ENCODE results near the gene FLRT3.

FLRT3 gene

DNA sequence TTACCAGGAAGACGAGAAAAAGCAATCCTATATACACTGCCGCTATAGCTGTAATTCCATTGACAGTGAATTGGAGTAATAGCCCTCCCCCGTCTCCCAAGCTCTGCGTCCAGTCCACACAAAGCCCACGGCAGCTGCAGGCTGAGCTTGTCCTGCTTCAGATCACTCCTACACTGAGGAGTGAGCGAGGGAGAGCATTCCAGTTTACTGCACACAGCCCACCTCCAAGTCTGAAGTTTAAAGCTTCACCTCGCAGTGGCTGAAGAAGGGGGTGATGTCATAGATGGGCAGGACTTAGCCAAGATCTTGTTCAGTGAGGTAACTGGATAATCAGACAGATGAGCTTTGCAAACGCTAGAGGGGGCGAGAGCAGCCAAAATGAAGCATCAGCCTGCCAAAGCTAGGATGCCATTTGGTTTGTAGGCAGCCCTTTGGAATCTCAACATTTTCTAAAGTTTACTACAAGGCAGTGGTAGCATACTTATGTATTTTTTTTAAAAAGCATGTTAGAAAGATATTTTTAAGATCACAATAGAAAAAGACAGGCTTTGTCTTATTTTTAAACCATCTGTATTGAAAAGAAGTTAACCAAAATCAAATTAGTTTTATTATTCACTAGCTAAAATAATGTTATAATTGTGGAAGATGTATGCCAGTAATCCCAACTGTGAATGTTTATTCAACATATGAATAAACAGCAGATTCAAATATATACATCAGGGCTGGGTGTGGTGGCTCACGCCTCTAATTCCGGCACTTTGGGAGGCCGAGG lies at the start of gene FLRT3:
Gene FLRT3 (minus strand): TSS at position 213 of the 772 bp plus-strand sequence. CDS start 10,106 bp downstream, outside the sequence.
- DNase-seq (ENCODE audit: low read depth), result peak; percentile 82

DNA sequence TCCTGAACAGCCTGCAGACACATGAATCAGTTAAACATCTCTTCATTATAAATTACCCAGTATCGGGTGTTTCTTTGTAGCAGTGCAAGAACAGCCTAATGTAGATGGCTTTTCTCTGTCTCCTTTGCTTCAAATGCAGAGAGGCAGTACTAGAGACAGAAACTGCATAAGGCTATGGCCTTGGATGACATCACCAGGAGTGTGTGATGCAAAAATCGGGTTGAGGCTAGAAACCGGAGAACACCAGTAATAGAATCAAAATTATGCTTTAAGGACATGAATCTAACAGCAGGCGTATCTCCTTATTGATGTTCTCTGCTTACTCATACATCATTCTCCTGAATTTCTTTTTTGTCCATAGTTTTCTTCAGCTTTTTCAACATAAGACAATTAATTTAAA lies 49.3 kb upstream of the FLRT3 start:
- no peak for DNase-seq (ENCODE audit: low read depth)

DNA sequence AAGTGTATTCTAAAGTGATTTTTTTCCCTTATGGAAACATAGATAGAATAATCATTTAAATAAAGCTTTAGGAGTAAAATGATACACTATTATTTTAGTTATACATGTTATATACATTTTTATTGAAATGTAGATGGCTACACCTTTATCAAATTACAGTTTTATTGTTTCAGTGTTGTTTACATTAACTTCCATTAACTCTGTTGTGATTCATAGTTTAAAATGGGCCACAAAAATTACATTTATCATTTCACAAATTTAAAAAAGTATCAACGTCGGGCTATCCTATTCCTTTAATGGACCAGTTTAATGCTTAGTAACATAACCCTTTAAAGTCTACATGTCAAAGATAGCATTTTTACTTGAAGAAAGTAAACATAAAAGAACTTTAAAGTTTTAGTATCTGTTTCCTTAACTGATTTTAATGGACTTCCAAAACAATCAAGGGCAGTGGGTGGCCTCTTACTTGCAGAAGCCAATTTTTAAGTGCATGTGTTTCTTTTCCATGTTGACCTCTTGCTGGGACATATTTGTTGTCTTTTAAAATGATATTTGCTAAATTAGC lies 47.8 kb upstream of the FLRT3 start:
- DNase-seq (ENCODE audit: low read depth), result no peak

DNA sequence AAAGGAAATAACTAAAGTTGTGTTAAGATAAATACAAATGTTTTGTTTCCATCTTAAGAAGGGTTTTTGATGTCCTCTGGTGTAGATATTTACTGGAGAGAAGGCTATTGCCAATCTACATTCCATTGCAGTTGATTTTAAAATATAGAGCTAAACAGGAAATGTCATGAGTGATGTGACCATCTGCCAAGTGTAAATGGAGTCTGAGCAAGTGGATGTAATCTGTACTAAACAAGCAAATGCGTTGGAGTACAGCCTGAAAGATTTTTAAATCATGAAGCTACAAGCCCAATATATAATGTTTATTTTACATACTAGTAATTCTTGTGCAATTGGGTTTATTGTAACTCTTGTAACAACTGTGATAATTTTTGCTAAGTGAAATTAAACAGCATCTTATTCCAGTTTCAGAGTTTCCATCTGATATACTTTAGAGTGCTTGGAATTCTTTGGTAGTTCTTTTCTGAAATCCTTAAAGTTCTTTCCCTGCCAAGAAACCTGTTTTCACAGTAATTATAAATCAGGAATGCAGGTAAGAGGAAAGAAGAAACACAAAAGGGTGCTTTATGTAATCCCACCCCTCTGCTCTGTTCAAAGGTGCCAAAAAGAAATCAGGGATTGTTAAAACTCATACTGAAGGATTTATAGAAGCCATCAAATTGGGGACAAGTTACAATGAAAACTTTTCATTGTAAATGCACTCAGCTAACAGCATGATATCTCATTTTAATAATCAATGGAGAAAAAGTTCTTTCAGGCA lies 47.2 kb upstream of the FLRT3 start:
- DNase-seq (ENCODE audit: low read depth), result no peak

DNA sequence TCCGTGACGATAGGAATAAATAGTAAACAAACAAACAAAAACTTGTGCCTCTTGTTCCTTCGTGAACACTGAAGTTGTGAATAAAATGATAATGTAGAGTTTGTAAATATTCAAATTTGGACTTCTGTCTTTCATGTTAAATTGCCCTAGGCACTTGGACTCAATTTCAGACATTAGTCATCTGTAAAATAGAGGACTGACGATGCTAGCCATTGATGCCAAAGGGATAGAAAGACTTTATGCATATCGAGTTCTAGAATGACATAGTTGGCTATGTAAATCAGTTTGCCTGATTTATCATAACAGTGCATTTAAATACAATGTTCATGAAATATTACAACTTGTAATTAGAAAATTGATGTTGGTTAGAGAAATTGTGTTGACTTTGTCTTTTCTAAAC lies 45.9 kb upstream of the FLRT3 start:
- no peak for DNase-seq (ENCODE audit: low read depth)

DNA sequence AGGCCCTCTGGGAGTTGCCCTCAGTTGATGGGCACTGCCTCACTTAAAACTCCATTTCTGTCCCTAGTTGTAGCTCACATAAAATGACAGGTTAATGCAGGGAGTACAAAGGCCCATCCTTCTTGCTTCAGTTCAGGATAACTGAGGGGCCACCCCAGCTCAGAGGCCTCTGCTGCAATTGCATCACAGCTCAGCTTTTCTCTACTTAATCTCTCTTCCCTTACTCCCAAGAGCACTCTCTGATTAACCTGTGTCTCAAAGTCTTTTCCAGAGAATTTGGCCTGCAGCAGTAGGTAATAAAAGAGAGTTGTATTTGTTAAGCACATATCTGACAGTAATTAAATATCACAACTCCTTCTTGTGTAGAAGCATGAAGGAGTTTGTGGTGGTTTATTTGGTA lies 40.9 kb upstream of the FLRT3 start:
- DNase-seq (ENCODE audit: low read depth), result no peak

DNA sequence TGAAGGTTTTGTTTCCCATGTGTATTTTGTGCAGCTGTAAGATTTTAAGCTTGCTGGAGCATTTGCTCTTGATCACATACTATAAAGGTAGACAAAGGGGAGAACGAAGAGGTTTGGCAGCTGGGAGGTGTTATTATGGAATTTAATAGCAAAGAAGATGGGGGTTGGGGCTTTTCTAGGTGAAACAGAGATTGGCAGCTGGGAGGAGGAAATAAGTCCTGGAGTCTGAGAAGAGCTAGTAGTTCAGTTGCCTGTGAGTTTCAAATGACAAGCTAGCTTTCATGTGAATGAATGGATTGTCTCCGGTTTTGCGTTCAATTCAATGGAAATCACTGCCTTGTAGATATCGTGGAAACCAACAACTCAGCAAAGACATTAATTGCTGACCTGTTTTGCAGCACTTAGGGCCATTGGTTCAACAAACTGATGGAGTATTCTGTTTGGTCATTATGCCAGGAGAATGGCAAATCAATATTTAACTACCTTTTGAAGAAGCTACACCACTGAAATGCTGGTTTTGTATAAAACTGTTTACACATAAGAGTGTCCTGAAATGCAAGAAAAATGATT lies 38.1 kb upstream of the FLRT3 start:
- DNase-seq (ENCODE audit: low read depth), result no peak

DNA sequence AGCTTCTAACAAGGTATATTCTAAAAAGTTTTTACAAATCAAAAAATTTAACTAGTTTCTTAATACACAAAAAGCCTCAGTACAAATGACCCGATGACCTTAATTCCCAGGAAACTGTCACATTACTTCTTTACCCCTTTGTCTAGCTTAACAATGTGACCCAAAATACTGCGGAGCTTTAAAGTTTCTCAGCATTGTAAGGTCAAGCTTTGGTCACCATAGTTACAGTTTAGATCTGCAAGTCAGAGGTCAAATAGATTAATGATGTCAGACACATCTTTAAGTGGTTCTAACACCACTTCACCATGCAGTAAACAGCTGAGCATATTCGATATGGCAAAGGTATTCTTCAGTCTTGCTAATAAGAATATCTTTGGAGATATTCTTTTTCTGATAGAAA lies 36.8 kb upstream of the FLRT3 start:
- no peak for DNase-seq (ENCODE audit: low read depth)

DNA sequence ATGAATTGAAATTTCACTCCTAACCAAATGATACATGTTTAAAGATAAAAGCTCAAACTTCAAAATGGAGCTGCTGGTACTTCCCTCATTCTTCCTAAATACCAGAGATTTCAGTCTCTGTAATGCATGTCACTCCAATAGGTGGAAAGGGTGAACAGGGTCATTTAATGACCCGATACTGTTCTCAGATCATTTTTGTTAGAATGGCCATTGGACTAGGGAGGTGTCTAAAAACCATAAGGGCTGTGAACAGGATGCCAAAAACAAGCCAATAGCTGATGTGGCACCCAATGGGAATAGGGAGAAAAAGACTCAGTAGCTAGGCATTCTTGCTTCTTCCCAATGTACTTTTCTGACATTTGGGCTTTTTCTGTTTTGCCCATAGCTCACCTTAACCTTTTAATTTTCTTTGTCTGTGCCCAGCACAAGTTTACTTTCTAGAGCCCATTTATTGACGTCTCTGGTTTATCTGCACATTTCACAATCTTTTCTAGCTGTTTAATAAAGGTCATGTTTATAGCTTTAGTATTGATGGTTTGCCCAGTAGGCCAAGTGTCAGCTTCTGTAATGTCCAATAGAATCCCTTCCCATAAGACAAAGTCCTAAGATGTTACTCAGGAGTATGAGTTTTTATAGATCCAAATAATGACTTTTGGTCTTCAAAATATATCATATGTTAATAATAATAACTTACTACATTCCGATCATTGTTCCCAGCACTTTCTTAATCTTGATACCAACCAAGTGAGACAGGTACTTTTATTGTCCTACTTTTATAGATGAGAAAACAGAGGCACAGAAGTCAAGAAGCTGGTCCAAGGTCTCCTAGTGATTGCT lies 24.3 kb upstream of the FLRT3 start:
- no peak for DNase-seq (ENCODE audit: low read depth)

DNA sequence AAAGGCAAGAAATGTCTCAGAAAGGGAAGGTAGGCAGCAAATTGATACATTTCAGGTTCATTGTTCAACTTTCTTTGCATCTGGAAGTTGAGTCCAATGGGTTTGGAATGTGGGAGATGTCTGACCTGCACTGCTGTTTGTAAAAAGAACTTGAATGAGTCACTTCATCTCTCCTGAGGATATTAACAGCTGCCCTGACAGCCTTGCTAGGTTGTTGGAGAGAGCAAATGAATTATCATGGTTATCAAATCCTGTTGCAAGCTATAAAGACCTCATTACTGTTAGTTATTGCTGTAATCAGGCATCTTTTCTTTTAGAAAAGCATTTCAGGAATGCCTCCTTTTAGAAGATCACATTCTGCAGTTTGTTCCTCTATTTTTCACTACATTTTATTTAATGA lies 23.0 kb upstream of the FLRT3 start:
- DNase-seq (ENCODE audit: low read depth), result no peak

DNA sequence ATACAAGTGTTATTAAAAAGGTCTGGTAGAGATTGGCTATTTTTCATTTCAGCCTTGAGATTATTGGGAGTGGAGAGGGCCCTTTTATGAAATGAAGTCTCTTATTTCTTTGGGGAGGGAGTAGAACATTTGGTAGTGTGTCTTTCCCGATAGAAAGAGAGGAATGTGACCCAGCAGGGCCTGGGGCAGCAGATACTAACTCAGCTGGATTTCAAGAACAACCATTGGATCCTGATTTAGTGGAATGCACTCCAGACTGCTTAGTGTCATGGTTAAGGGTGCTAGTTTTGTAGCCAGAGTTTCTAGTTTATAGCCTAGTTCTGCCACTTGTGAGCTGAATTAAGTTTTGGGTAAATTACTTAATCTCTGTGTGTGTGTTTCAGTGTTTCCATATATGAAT lies 18.4 kb upstream of the FLRT3 start:
- no peak for DNase-seq (ENCODE audit: low read depth)

DNA sequence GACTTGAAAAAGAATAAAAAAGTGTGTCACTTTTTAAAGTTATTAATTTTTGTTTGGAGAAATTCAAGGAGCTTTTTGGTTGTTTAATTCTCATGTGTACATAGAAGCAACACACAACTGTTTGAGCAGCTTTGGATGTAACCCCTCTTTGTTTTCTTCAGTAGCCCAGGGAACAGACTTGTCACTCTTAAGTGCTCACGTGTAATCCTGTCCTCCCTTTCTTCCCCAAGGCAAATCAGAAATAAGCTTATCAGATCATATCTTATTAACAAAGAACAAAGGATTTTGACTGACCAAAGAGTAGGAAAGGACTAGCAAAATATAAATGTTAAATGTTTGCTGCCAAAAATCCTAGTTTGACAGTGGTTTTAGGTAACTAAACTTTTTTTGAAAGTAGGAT lies 7.3 kb upstream of the FLRT3 start:
- DNase-seq (ENCODE audit: low read depth), result no peak

DNA sequence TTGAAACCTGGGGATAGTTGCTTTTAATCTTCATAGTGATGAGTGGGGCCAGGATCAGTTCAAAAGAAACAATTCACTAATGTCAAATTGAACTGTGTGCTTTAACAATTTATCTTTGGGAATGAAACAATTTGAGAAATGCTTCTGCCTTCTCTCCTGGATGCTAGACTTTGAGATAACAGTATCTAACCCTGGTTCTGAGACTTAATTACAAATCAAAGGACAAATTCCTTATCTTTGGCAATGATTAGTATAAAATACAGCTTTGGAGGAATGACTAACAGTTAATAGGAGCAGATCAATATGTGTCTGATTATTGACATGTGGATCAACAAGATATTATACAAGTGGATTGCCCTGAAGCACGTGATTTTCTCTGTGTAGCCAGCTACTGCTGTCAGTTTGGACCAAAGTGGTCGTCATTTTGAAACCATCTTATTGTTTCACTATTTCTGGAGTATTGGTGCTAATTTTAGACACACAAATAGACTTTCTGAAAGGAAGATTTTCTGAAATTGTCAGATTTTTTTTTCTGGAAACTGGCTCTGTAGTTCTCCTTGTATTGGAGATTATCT lies 6.2 kb upstream of the FLRT3 start:
- no peak for DNase-seq (ENCODE audit: low read depth)

DNA sequence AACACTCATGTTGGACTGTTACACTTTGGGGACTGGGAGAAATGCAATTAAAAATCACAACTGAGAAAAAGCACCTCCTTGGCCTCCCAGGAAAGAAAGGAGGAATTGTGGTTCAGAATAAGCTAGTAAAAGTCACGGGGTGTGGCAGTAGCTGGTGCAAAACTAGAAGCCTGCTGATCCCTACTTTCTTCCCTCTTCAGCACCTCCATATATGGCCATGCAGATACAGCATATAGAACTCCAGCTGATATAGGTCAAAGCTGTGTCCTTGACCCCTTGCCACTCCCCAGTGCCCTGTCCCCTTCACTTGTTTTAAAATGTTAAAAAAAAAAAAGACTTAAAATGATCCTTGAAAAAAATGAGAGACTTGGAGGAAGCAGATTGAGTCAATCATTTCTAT lies 5.5 kb upstream of the FLRT3 start:
- DNase-seq (ENCODE audit: low read depth), result no peak

DNA sequence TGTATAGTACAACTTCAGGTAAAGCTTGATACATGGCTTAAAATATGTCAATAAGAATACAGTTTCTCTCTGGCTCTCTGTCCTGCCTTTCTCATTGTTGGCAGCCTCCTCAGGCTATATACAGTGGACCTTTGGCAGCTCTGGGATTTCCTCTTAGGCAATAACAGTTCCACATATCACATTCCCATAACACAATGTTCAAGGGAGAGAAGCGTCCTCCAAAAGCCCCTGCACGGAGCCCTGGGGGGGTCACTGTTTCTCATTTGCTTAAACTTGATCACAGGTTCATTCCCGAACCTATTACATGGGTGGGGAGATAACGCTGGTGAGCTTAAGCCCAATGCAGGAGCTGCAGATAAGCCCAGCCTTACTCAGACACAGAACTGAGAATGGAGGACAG lies 4.4 kb upstream of the FLRT3 start:
- no peak for DNase-seq (ENCODE audit: low read depth)

DNA sequence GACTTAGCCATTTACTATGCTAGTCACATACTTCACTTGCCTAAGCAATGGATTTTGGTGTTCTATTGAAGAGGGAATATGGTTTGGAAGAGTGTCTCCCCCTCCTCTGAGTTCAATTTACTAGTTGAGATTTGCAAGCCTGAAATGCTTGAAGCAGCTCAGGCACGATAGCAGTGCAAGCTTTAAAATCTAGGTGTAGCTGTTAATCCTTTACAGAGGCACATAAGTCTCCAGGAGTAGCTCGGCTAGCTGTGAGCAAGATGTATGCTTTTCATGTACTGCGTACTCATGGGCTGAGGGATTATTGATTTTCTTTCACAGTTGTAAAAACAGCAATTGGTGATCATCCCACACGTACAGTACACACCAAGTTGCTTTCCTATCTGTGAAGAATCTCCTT lies 726 bp downstream of the FLRT3 start:
- no peak for DNase-seq (ENCODE audit: low read depth)

DNA sequence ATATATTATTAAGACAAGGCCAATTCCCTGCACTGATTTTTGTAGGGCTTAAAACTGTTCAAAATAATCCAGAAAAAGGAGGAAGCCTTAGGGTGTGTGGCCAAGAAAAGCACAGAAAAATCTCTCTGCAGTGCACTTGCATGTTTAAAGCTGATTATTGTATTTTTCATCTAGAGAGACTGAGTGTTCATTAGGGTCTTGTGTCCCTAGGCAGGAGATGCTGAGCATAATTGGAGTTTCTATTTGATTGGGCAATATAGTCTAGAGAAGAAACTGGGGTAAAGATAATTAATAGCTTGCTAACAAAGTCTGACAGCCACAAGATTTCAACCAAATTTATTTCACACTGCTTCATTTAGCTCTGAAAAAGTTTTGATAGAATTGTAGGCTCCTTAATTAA lies 2.4 kb downstream of the FLRT3 start:
- DNase-seq (ENCODE audit: low read depth), result no peak

DNA sequence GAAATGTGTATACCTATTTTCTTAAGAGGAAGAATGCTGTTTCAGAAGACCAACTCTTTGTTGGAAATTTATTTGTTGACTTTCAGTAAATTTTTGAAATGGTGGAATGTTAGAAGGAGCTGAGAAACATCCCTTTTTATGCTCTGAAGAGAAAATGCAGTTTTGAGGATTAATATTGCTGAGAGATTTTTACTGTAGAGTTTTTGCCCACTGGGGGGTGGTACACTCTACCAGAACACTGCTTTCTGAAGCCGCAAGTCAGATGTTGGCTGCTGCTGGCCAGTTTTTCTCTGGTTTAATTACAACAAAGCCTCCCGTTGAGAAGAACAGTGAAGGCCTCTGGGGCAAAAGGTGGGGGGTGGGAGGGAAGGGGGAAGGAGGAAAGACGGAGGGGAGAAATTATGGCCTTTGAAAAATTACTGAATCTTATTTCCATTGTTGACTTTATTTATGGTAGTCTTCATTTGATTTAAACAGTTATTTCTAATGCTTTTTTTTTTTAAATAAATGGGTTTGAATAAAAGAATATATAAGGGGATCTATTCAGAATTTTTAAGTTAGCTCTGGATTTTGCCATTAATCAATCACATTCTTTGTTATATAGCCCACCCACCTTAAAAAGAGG lies 3.0 kb downstream of the FLRT3 start:
- DNase-seq (ENCODE audit: low read depth), result no peak

DNA sequence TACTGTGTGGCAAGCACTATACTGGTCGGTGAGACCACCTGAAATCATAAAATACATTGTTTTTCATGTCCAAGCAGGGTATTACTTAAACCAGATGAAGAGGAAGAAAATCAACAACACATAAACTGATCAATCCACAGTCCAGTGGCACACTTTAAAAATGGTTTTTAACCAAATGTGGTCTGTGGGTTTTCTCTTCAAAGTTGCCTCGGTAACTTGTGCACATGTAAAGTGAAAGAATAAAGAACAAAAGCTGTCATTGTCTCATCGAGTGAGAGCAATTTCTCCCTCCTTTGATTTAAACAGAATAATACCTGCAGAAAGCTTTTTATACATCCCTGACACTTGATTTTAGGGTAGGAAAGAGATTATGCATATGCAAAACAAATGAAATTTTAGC lies 3.7 kb downstream of the FLRT3 start:
- no peak for DNase-seq (ENCODE audit: low read depth)

DNA sequence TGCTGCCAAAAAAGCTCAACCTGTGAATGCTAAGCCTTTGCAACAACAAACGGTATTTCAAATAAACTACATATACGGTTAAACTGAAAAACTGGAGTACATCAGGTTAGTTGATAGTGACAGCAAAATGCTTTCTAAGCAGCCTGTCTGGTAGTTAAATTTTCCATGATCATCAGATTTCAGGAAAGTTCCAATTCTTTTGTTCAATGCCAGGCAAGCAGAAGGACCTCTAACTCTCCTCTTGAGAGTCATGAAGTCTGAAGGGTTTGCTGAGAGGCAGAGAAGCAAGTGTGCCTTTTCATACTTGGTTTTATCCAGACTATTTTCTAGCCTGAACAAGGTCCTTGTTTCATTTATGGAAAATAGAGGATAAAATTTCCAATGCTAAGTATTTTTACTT lies 4.5 kb downstream of the FLRT3 start:
- DNase-seq (ENCODE audit: low read depth), result no peak

DNA sequence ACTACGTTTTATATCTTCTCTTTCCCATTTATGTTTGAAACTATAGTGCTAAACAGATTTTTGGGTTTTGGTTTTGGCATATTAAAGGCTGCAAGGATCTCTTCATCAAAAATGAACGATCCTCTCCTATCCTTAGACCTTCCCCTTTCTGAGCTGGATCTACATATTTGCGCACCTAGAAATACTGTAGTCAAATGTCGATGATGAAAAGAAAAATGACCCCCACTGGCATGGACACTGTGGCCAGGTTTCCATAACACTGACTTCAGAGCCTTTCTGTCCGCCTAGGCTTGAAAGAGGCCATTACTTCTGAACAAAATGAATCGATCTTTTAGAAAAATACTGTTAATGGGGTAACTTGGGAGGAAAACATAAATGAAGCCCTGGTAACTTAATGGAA lies 5.8 kb downstream of the FLRT3 start:
- no peak for DNase-seq (ENCODE audit: low read depth)
